GM18511 (cell line): Measurements from ENCODE around the gene BCAP31.
A peak's percentile ranks its signal among the peaks of the same experiment; 100 is the strongest.
"Not testable (repeated sequence)": the region's sequence is repeated elsewhere in the genome, so short reads cannot be mapped to it uniquely, and the experiment has no call there.

Experiments used
- ATAC-seq: cut with Tn5 transposase; IDR thresholded peaks from one replicate; pipeline ENCODE4 v1.9.1; 2021; ENCODE audit warnings: mild to moderate bottlenecking, moderate library complexity; ENCODE audit not compliant: unreplicated experiment

Gene BCAP31

DNA sequence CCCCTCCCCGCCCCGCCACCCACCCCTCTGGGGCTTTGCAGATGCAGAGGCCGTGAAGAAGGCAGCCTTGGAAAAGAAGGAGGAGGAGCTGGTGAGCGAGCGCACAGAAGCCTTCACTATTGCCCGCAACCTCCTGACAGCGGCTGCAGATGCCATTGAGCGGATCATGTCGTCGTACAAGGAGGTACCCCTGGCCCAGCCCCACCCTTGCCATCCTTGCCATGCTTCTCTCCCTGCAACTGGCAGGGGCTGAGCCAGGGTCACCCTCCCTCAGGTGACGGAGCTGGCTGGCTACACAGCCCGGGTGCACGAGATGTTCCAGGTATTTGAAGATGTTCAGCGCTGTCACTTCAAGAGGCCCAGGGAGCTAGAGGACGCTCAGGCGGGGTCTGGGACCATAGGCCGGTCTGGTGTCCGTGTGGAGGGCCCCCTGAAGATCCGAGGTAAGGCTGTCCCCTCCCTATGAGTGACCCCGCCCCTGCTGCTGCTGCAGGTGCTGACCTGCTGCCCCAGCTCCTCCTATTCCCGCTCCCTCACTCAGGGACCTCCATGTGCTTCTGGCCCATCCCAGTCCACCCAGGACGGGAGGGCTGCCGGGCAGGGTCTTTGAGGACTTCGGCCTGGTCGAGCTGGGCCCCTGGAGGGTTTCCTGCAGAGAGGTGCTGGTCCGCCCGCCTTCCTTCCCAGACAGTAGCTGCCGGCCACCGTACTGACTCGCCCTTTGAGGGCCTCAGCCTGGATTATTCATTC lies 12.1 kb upstream of the BCAP31 start:
- ATAC-seq, result no peak

DNA sequence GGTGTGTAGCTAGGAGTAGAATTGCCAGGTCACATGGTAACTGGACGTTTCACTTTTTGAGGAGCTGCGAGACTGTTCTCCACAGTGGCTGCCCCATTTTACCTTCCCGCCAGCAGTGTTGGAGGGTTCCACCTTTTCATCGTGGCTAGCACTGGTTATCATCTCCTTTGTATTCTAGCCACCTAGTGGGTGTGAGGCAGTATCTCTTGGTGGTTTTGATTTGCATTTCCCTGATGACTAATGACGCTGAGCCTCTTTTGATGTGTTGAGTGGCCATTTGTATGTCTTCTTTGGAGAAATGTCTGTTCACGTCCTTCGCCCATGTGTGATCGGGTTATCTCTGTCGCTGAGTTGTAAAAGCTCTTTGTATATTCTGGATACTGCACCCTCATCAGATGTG lies 11.1 kb upstream of the BCAP31 start:
- no peak for ATAC-seq

DNA sequence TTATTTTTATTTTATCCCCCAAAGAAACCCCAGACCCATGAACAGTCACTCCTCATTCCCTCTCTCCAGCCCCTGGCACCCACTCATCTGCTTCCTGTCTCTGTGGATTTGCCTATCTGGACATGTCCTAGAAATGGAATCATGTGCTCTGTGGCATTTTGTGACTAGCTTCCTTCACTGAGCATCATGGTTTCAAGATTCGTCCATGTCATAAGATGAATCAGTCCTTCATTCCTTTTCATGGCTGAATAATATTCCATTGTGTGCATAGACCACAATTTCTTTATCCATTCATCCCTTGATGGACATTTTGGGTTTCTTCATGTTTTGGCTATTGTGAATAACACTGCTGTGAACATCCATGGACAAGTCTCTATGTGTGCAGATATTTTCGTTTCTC lies 10.7 kb upstream of the BCAP31 start:
- ATAC-seq, result no peak

DNA sequence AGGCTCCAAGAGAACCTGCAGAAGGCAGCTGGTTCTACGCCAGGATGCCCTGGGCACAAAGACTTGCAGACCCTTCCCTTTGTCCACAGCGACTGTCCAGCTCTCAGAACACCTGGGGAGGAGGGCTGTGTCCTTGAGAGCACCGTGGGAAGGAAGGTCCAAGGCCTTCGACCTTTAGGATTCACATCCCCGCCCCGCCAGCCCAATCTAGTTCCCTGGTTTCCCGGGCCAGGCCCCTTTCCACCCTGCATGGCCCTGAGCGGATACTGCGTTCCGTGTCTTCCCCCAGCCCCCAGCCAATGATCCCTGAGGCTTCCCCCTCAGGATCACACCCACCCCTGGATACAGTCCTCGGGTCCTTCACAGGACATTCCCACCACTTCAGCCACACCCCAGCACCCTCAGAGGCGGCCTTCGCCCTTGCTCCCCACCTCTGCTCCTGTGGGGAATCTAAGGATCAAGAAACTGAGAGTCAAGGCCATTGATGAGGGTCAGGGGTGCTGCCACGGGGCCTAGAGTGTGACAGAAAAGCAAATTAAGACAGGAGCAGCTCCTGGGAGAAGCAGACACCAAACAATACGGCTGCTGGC lies 9.6 kb upstream of the BCAP31 start:
- ATAC-seq, result no peak

DNA sequence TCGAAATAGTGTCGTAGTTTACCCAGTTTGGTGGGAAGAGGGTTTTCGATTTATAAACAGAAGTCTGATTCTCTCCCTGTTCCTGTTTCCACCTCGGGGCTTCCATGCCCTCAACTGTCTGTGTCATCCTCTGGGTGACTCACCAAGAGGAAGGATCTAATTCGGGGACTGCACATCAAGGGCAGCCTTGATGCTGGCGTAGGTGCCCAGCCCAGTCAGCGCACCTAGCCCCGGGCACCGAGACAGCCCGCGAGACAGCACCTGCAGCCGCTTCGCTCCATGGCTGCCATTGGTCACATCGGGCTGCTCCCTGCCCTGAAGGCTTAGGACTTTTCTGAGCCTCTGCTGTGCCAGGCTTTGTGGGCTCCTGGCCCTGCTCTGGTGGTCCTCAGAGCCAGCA lies 8.2 kb upstream of the BCAP31 start:
- no peak for ATAC-seq

DNA sequence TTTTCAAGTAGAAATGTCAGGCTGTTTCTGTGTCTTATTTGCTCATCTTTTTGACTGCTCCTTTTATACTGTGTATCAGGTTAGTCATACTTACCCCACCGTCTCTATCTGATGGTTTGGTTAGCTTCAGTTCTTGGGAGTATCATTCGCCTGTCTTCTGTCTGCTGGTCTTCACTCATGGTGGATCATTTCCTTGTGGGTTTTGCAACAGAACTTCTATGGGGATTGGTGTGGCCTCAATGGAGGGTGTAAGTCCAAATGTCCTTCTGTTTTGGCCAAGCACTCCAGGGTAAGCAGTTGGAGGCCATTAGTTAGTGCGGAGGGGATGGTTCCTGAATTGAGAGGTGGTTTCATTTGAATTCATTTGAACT lies 7.6 kb upstream of the BCAP31 start:
- no peak for ATAC-seq

DNA sequence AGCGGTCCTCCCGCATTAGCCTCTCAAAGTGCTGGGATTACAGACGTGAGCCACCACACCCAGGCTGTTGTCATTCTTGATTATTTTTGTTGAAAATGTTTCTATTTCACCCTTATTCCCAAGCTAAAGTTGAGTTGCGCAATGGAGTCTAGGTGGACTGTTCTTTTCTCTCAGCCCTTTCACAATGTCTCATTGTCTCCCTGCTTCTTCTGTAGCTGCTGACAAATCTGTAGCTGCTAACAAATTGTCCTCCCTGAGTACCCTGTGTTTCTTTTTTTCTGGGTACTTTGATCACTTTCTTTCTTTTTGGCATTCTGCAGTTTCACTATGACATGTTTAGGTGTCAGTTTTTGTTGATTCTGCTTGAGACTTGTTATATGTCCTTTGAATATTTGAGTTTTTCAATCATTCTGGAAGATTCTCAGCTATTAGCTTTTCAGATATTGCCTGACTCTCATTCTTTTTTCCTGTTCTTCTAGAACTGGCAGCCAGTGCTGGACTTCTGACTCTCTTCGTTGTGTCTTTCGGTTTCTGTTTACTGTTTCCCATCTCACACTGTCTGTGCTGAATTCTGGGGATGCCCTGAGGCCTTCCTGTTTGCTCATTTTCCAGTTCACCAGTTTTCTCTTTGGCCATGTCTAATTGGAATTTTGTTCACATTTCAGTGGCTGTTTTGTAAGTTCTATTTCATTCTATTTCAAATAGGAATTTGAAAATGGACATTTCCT lies 7.1 kb upstream of the BCAP31 start:
- ATAC-seq, result no peak

DNA sequence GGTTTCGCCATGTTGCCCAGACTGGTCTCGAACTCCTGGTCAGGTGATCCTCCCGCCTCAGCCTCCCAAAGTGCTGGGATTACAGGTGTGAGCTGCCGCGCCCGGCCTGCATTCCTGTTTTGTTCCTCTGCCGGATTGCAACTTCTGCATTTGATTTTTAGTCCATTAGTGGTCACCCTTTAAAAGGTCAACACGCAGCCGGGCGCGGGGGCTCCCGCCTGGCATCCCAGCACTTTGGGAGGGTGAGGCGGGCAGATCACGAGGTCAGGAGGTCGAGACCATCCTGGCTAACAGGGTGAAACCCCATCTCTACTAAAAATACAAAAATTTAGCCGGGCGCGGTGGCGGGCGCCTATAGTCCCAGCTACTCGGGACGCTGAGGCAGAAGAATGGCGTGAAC lies 5.9 kb upstream of the BCAP31 start:
- ATAC-seq, result not testable (repeated sequence)

DNA sequence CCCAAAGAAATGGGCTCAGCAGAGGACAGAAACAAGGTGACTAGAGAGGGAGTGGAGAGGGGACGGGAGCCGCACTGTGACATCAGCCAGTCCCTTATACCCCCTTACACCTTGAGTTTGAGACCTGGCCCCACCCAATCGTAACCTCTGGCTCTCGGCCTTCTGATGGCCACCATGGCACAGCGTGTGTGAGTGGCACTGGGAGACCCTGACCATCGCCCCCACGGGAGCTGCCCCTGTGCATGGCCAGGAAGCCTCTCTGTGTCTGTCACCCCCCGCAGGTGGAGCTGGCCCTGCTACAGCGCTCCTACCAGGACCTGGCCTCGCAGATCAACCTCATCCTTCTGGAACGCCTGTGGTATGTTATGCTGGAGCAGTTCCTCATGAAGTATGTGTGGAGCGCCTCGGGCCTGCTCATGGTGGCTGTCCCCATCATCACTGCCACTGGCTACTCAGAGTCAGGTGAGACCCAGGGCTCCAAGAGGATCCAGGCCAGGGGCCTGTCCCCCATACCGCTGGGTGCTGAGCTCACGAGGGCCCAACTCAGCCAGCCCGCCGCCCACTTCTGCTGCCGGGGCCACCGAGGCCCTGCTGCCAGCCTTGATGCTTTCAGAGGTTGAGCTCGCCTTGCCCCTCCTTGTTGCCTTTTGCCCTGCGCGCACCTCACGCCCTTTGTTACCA lies 4.9 kb upstream of the BCAP31 start:
- ATAC-seq, result no peak

DNA sequence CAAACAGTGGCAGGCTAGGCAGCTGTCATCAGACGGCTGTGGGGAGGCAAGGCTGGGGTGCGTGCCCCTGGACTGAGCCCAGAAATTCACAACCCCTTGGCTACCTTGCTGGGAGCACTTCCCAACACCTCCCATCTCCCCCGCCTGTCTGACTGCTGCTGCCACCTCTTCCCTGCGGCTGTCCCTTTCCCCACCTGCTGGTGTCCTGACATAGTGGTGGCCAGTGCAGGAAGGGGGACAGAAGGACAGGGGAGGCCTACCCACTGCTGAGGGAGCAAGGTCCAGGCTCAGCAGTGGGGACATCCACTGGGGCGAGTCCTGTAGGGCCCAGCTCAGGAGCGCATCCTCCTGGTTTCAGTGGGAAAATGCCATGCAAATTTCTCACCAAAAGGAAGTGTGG lies 3.9 kb upstream of the BCAP31 start:
- no peak for ATAC-seq

DNA sequence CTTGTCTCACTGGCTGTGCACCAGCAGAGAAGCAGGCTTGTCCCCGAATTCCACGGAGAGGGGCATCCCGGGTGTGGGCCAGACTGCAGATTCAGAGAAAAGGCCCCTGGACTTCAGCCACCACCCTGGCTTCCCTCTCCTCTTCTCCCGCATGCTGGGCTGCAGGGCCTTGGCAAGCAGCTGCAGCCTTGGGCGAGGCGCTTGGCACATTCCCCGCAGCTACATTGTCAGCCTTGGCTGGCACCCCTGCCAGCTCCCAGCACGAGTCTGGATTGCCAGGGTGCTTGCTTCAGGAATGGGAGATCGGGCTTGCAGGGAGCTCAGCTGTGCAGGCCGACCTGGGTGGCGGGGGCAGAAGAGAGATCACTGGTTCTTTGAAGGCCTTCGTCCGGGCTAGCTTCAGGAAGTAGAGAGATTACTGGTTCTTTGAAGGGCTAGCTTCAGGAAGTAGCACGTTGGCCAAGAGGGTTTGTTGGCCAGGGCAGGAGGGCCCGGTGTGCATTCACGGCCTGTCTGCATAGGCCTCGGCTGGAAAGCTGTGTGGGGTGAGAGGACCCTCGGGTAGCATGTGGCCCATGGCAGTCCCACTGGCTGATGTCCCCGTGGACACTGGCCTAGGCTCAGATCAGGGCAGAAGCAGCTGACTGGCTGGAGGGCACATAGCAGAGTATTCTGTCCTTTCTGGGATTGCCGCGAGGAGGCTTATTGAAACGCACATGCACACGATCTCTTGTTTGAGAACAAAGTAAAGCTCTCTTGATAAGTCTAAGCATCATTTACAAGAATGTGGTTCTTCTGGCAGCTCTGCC lies 3.1 kb upstream of the BCAP31 start:
- ATAC-seq, result no peak

DNA sequence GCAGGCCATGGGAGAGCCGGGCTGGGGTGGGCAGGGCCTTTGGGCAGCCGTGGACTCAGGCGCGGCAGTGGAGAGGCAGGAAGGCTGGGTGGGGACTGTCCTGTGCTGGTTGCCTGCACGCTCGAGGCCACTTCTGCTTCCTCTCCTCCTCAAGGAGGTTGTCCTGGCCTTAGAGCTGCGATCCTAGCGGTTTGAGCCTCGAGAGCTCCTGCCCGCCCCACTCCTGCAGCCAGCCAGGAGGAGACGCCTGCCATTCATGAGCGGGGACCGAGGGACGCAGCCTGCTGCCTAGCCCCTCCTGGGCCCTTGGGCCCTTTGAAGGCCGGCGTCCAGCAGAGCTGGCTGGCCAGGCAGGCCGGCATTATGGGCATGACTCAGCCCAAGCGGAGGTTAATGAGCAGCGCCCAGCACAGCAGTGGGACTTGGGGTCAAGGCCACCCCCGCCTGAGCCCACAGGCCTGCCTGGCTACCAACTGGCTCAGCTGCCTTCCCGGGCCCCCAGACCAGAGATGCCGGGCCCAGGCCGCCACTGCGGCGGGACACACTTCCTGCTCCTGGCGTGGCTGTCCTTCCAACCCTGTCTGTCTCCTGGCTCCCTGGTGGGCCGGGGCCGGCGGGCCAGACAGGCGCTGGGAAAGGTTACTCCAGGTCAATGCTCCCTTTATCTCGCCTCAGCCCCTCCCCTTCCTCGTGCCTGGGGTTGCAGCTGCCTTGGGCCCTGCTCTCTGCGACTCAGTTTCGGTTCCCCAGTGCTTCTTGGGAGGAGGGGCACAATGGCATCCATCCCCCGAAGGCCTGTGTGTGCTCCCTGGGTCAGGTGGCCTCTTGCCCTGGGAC lies 2.3 kb upstream of the BCAP31 start:
- peak; percentile 61 for ATAC-seq

DNA sequence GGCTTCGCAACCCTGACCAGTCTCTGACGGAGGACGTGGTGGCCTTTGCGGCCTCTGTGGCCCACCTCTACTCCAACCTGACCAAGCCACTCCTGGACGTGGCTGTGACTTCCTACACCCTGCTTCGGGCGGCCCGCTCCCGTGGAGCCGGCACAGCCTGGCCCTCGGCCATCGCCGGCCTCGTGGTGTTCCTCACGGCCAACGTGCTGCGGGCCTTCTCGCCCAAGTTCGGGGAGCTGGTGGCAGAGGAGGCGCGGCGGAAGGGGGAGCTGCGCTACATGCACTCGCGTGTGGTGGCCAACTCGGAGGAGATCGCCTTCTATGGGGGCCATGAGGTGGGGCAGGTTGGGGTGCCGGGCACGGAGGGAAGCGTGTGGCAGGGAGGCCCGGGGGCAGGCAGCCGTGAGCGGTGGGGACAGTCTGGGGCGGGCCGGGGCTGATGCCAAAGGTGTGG lies 1.7 kb upstream of the BCAP31 start:
- no peak for ATAC-seq

DNA sequence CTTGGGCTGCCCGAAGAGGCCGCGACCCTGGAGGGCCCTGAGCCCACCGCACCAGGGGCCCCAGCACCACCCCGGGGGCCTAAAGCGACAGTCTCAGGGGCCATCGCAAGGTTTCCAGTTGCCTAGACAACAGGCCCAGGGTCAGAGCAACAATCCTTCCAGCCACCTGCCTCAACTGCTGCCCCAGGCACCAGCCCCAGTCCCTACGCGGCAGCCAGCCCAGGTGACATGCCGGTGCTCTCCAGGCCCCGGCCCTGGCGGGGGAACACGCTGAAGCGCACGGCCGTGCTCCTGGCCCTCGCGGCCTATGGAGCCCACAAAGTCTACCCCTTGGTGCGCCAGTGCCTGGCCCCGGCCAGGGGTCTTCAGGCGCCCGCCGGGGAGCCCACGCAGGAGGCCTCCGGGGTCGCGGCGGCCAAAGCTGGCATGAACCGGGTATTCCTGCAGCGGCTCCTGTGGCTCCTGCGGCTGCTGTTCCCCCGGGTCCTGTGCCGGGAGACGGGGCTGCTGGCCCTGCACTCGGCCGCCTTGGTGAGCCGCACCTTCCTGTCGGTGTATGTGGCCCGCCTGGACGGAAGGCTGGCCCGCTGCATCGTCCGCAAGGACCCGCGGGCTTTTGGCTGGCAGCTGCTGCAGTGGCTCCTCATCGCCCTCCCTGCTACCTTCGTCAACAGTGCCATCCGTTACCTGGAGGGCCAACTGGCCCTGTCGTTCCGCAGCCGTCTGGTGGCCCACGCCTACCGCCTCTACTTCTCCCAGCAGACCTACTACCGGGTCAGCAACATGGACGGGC lies 1.0 kb upstream of the BCAP31 start:
- ATAC-seq, result peak; percentile 12

DNA sequence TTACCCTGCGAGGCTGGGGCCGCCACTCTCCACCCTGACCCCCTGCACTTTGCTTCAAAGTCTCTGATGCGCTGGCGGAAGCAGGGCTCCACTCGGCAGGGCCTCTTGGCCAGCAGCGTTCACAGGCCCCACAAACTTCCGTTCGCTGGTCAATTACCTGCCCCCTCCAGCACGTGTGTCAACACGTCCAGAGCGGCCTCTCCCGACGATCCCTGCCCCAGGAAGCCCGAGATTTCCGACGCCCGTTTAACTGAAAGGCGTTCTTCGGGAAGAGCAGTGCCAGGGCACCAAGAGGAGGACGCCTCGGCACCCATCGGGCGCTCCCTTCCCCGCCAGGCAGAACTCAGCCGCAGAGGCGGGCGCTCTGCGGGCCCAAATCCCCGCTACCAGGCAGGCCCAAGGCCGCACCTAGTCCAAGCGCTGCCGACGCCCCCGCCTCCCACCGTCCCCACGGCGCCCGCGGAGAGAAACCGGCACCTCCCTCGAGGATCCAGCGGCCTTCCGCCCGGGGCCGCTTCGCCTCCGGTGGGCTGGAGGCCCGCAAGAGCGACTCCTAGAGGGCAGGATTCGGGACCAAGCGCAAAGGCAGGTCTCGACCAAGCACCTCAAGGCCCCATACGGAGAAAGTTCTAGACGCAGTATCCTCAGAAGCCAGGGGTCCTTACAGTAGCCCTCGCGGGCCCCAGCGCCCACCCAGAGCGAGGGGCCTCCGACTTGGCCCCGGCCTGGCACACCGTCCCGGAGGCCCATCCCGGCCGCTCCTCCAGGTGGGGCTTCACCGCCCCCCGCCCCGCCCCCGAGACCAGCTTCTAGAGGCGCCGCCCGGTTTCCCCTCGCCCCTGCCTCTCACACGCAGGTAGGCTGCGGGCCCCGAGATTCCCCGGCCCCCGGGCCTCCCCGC lies 586 bp downstream of the BCAP31 start:
- peak; percentile 33 for ATAC-seq

DNA sequence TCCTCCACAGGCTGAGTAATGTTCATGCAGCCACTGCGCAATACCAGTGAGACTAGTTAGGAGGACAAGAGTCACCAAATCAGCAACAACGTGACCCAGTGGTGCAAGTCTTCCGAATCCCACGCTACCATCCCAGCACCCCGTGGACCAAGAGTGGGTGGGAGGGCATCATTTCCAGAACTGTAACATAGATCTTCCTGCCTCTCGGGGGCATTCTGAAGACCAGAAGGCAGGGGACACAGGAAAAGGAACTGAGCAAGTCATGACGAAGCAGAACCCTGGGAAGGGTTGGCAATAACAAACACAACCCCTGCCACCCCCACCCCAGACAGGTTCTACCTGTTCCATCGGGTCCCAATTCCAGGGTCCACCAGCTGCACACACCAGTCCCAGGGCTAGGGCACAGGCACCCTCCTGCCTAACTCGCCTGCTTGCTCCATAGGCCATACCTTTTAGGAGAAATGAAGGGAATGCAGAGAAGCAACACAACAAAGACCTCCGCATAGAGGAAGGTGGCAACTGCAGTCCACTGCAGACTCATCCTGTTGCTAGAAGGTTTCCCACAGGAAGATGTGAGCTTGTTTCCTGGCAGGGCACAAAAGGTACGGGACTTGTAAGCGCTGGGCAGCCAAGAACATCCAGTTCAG lies 1.4 kb downstream of the BCAP31 start:
- ATAC-seq, result no peak

DNA sequence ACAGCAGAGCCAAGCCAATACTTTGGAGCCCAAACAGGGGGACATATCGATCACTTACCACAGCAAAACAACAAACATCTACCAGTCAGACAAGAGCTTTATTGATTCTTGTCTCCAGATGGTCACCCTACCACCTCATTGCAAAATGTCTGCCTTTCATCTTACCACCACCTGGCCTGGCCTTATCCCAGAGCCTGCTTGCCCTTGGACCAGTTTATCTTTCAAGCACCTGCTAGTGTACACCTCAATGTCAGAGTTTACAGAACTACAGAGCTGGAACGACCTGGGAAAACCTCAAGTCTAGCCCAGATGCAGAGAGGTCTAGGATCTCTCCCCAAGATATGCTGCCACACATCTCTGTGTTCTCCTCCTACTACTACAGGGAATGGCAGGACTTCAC lies 4.5 kb downstream of the BCAP31 start:
- no peak for ATAC-seq

DNA sequence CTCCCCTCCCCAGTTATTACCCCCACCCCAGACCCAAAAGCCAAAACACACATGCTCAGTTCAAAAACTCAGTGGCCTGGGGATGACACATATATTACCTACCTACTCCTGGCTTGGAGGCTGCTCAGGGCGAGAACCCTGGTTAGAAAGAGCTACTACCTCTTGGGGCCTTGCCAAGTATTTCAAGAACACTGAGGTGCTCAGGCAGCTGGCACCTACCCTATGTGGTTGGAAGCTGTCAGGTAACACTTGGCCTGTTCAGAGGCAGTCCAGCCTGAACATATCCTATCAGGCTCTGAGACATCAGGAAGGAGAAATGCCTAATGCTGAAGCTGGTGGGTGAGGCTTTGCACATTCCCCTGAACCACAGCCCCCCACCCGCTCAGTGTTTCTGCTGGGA lies 4.9 kb downstream of the BCAP31 start:
- no peak for ATAC-seq
